K562 (cell line): ENCODE results near the gene FCER2. TPM values are rescaled to one million over a fixed set of nuclear protein-coding genes. Genes with fewer than 3 reads are reported as not detected.

Source experiments
- CHD2 ChIP-seq: IDR thresholded peaks from 2 replicates; pipeline ENCODE4 v1.6.1; 2011; ENCODE audit warnings: low read depth, low read length
- MYC ChIP-seq, 2 experiments: fragments of 250-450 bp in 1 of 2; sonication (Bioruptor Pico) in 1 of 2; IDR thresholded peaks; 2 replicates each; pipeline versions ENCODE4 v1.5.1 to v1.6.1; 2012 to 2021; ENCODE audit warnings: low read depth in 2 of 2, borderline replicate concordance in 1 of 2, improper control_type of control experiment in 1 of 2, low read length in 1 of 2, mild to moderate bottlenecking in 1 of 2, moderate library complexity in 1 of 2
- RBFOX2 ChIP-seq: fragments of 200-400 bp; formaldehyde crosslinking; IDR thresholded peaks from 2 replicates; pipeline ENCODE4 v1.6.1; 2017; ENCODE audit warnings: low read depth, mild to moderate bottlenecking, low read length, moderate library complexity
- RBM25 ChIP-seq: fragments of 200-400 bp; formaldehyde crosslinking; IDR thresholded peaks from 2 replicates; pipeline ENCODE4 v1.6.1; 2018; ENCODE audit warnings: low read length, low read depth, moderate library complexity; ENCODE audit not compliant: severe bottlenecking
- SIRT6 ChIP-seq: IDR thresholded peaks from one replicate; pipeline ENCODE4 v1.6.1; 2012; ENCODE audit warnings: low read depth, mild to moderate bottlenecking, control low read depth, inconsistent platforms, low read length, moderate library complexity
- TSC22D4 ChIP-seq: fragments of 450-650 bp; IDR thresholded peaks from 2 replicates; pipeline ENCODE4 v1.6.1; 2016; ENCODE audit warnings: missing genetic modification characterization, missing biosample characterization, control low read depth
- XRCC4 ChIP-seq: IDR thresholded peaks from one replicate; pipeline ENCODE4 v1.6.1; 2011; ENCODE audit not compliant: insufficient read depth, insufficient read length; ENCODE audit errors: extremely low read depth
- ZBTB7A ChIP-seq: IDR thresholded peaks from 2 replicates; pipeline ENCODE4 v1.6.1; 2011; ENCODE audit warnings: low read depth, mild to moderate bottlenecking, low read length, moderate library complexity, borderline replicate concordance; ENCODE audit not compliant: control insufficient read depth
- ZNF431 ChIP-seq: sonication (generic); formaldehyde crosslinking; IDR thresholded peaks from 2 replicates; pipeline ENCODE4 v1.8.0; 2022; ENCODE audit warnings: mild to moderate bottlenecking, missing genetic modification reagents
- ZNF785 ChIP-seq: fragments of 250-450 bp; sonication (Bioruptor Pico); IDR thresholded peaks from 2 replicates; pipeline ENCODE4 v1.4.0; 2020; ENCODE audit warnings: mild to moderate bottlenecking
- polyA plus RNA-seq, 8 experiments: library from polyadenylated mRNA; depleted of rRNA in 4 of 8; stranded (reverse) in 5 of 8; unstranded in 3 of 8; fragments of >200 nt; fragmentation: Nextera tagmentation in 2 of 8; fragmentation: Illumina TruSeq in 1 of 8; extraction: Ambion mirVana in 2 of 8; extraction: Trizol in 1 of 8; gene quantifications; 2 replicates each; pipeline versions ENCODE4 v1.2.1 to v1.2.3, GENCODE V29; 2011 to 2014; ENCODE audit warnings: inconsistent platforms in 1 of 8, missing spikeins in 1 of 8
- total RNA-seq, 7 experiments: library from RNA; depleted of rRNA in 6 of 7; stranded (reverse); fragments of >200 nt in 6 of 7; fragmentation: Illumina TruSeq in 2 of 7; extraction: Trizol in 2 of 7; gene quantifications; 2 replicates each; pipeline versions ENCODE4 v1.2.1 to v1.2.3, GENCODE V29; 2011 to 2021; ENCODE audit warnings: low replicate concordance in 1 of 7
- TF ChIP-seq, protein P1 (sequence below), 3 experiments: IDR thresholded peaks in 2 of 3; conservative IDR thresholded peaks in 1 of 3; 2 replicates each; pipeline ENCODE4 v1.5.1; 2011 to 2012; ENCODE audit warnings: low read length in 3 of 3, mild to moderate bottlenecking in 3 of 3, control low read depth in 2 of 3, improper control_type of control experiment in 1 of 3, inconsistent platforms in 1 of 3, low read depth in 1 of 3, mixed read lengths in 1 of 3, moderate library complexity in 1 of 3; ENCODE audit not compliant: insufficient read depth in 2 of 3
- TF ChIP-seq, protein P2 (sequence below), 2 experiments: fragments of 150-350 bp in 1 of 2; IDR thresholded peaks; 2 replicates each; pipeline ENCODE4 v1.6.1; 2012 to 2016; ENCODE audit warnings: low read depth in 2 of 2, low read length in 2 of 2, mild to moderate bottlenecking in 1 of 2, moderate library complexity in 1 of 2
- TF ChIP-seq, protein P3 (sequence below), 2 experiments: fragments of 450-650 bp in 1 of 2; IDR thresholded peaks; 2 replicates each; pipeline ENCODE4 v1.6.1; 2011 to 2017; ENCODE audit warnings: low read depth in 2 of 2, antibody characterized with exemption in 1 of 2, borderline replicate concordance in 1 of 2, low read length in 1 of 2, mild to moderate bottlenecking in 1 of 2, mixed read lengths in 1 of 2; ENCODE audit not compliant: control insufficient read depth in 1 of 2
- TF ChIP-seq, protein P4 (sequence below): fragments of 450-650 bp; IDR thresholded peaks from 2 replicates; pipeline ENCODE4 v1.6.1; 2017; ENCODE audit warnings: antibody characterized with exemption

FCER2 gene
- total and polyA plus RNA-seq, 9 of the 15 experiments (the other 6 are each of a cell fraction or from before 2014, with no cell fraction given), result 0.11 TPM; not detected in 8

DNA sequence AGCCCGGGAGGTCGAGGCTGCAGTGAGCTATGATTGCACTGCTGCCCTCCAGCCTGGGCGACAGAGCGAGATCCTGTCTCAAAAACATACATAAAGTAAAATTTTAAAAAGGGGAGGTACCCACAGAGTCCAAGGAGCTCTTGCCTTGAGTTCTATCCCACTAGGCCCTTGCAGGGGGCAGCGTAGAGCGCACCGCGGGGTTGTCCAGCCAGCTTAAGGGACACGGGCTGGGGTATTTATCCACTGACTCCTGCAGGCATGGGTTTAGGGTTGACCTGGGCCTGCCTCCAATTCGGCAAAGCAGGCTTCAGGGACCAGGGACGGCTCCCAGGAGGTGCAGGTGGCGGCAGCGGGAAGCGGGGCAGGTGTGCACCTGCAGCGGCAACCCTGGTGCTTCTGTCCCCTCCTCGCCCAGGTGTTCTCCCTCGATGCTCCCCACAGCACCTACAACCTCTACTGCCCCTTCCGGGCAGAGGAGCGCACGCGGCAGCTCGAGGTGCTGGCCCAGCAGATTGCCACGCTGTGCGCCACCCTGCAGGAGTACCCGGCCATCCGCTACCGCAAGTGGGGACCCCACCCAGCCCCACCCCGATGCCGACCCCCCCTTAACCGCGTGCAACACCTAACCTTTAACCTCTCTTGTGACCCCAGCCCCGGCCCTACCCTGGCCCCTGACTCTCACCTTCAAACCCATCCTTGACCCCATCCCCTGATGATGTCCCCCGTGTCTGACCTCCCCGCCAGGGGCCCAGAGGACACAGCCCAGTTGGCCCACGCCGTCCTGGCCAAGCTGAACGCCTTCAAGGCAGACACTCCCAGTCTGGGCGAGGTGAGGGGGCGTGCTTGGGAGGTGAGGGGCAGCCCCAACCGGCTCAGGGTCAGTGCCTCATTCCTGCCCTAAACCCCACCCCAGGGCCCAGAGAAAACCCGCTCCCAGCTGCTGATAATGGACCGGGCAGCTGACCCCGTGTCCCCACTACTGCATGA, 60.3 kb downstream of the FCER2 start (continued):
- TF ChIP-seq, protein P1, sequence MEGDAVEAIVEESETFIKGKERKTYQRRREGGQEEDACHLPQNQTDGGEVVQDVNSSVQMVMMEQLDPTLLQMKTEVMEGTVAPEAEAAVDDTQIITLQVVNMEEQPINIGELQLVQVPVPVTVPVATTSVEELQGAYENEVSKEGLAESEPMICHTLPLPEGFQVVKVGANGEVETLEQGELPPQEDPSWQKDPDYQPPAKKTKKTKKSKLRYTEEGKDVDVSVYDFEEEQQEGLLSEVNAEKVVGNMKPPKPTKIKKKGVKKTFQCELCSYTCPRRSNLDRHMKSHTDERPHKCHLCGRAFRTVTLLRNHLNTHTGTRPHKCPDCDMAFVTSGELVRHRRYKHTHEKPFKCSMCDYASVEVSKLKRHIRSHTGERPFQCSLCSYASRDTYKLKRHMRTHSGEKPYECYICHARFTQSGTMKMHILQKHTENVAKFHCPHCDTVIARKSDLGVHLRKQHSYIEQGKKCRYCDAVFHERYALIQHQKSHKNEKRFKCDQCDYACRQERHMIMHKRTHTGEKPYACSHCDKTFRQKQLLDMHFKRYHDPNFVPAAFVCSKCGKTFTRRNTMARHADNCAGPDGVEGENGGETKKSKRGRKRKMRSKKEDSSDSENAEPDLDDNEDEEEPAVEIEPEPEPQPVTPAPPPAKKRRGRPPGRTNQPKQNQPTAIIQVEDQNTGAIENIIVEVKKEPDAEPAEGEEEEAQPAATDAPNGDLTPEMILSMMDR (IDR thresholded peaks at IDR 0.05 in 2 of 3, conservative IDR thresholded peaks at IDR 0.05 in 1 of 3; ENCODE audit: insufficient read depth in 2 of 3, low read depth in 1 of 3, low read length in 3 of 3), result 0 out of 6 replicates have a peak, but pooled peaks of 2 of the 3 experiments have one; percentile 10 to 35
- no peak for TF ChIP-seq XRCC4
- TF ChIP-seq ZBTB7A, result no peak
- no peak for TF ChIP-seq RBM25
- no peak for TF ChIP-seq MYC (IDR thresholded peaks at IDR 0.05; ENCODE audit: low read depth, low read length)
- TF ChIP-seq MYC (CRISPR knock-in tag; IDR thresholded peaks at IDR 0.05; ENCODE audit: borderline replicate concordance, low read depth), result no peak
- TF ChIP-seq ZNF431 (CRISPR knock-in tag), result no peak
- TF ChIP-seq, protein P2, sequence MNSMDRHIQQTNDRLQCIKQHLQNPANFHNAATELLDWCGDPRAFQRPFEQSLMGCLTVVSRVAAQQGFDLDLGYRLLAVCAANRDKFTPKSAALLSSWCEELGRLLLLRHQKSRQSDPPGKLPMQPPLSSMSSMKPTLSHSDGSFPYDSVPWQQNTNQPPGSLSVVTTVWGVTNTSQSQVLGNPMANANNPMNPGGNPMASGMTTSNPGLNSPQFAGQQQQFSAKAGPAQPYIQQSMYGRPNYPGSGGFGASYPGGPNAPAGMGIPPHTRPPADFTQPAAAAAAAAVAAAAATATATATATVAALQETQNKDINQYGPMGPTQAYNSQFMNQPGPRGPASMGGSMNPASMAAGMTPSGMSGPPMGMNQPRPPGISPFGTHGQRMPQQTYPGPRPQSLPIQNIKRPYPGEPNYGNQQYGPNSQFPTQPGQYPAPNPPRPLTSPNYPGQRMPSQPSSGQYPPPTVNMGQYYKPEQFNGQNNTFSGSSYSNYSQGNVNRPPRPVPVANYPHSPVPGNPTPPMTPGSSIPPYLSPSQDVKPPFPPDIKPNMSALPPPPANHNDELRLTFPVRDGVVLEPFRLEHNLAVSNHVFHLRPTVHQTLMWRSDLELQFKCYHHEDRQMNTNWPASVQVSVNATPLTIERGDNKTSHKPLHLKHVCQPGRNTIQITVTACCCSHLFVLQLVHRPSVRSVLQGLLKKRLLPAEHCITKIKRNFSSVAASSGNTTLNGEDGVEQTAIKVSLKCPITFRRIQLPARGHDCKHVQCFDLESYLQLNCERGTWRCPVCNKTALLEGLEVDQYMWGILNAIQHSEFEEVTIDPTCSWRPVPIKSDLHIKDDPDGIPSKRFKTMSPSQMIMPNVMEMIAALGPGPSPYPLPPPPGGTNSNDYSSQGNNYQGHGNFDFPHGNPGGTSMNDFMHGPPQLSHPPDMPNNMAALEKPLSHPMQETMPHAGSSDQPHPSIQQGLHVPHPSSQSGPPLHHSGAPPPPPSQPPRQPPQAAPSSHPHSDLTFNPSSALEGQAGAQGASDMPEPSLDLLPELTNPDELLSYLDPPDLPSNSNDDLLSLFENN (IDR thresholded peaks at IDR 0.05; ENCODE audit: low read depth in 2 of 2, low read length in 2 of 2), result no peak
- no peak for TF ChIP-seq ZNF785 (CRISPR knock-in tag)
- no peak for TF ChIP-seq SIRT6
- TF ChIP-seq, protein P3, sequence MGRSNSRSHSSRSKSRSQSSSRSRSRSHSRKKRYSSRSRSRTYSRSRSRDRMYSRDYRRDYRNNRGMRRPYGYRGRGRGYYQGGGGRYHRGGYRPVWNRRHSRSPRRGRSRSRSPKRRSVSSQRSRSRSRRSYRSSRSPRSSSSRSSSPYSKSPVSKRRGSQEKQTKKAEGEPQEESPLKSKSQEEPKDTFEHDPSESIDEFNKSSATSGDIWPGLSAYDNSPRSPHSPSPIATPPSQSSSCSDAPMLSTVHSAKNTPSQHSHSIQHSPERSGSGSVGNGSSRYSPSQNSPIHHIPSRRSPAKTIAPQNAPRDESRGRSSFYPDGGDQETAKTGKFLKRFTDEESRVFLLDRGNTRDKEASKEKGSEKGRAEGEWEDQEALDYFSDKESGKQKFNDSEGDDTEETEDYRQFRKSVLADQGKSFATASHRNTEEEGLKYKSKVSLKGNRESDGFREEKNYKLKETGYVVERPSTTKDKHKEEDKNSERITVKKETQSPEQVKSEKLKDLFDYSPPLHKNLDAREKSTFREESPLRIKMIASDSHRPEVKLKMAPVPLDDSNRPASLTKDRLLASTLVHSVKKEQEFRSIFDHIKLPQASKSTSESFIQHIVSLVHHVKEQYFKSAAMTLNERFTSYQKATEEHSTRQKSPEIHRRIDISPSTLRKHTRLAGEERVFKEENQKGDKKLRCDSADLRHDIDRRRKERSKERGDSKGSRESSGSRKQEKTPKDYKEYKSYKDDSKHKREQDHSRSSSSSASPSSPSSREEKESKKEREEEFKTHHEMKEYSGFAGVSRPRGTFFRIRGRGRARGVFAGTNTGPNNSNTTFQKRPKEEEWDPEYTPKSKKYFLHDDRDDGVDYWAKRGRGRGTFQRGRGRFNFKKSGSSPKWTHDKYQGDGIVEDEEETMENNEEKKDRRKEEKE (IDR thresholded peaks at IDR 0.05; ENCODE audit: borderline replicate concordance in 1 of 2, control insufficient read depth in 1 of 2, low read depth in 2 of 2, low read length in 1 of 2), result no peak
- no peak for TF ChIP-seq CHD2
- no peak for TF ChIP-seq TSC22D4 (tag)
- TF ChIP-seq, protein P4, sequence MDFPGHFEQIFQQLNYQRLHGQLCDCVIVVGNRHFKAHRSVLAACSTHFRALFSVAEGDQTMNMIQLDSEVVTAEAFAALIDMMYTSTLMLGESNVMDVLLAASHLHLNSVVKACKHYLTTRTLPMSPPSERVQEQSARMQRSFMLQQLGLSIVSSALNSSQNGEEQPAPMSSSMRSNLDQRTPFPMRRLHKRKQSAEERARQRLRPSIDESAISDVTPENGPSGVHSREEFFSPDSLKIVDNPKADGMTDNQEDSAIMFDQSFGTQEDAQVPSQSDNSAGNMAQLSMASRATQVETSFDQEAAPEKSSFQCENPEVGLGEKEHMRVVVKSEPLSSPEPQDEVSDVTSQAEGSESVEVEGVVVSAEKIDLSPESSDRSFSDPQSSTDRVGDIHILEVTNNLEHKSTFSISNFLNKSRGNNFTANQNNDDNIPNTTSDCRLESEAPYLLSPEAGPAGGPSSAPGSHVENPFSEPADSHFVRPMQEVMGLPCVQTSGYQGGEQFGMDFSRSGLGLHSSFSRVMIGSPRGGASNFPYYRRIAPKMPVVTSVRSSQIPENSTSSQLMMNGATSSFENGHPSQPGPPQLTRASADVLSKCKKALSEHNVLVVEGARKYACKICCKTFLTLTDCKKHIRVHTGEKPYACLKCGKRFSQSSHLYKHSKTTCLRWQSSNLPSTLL, result no peak
- TF ChIP-seq RBFOX2, result peak; percentile 53
